Natural killer cell treated with Interleukin-12 subunit alpha and Interleukin-12 subunit beta and Interleukin-15 and Interleukin-18, amount 100 ng/mL, for 72 hours (primary cell): ENCODE measurements around the gene SWSAP1. TPM values are rescaled to one million over a fixed set of nuclear protein-coding genes. Genes with fewer than 3 reads are reported as not detected.

Experiments used
- ATAC-seq, 2 donors: fragments of 150-1000 bp; cut with Tn5 transposase in 1 of 2; sonication (Bioruptor Pico), chemical (Tn5 transposase) in 1 of 2; 2 replicates each; pipeline ENCODE4 v1.10.0; 2021
- DNase-seq: peaks from one replicate; pipeline ENCODE4 v3.0.0; 2022; ENCODE audit warnings: low spot score
- H3K27ac Mint-ChIP-seq, 2 donors: 1 replicate in 1 of 2; 2 replicates in 1 of 2; pipeline ENCODE4 v1.8.0; 2022; ENCODE audit warnings: mixed read lengths in 2 of 2, mild to moderate bottlenecking in 1 of 2, moderate library complexity in 1 of 2
- H3K27me3 Mint-ChIP-seq, 2 donors: 1 replicate in 1 of 2; 2 replicates in 1 of 2; pipeline ENCODE4 v1.8.0; 2022; ENCODE audit warnings: mixed read lengths in 2 of 2
- H3K36me3 Mint-ChIP-seq: one replicate; pipeline ENCODE4 v1.8.0; 2022; ENCODE audit warnings: mixed read lengths
- H3K4me1 Mint-ChIP-seq, 2 donors: 1 replicate in 1 of 2; 2 replicates in 1 of 2; pipeline ENCODE4 v1.8.0; 2022; ENCODE audit warnings: low read depth in 2 of 2, mixed read lengths in 2 of 2, mild to moderate bottlenecking in 1 of 2
- H3K4me3 Mint-ChIP-seq: one replicate; pipeline ENCODE4 v1.8.0; 2022; ENCODE audit warnings: mixed read lengths
- H3K9me3 Mint-ChIP-seq: 2 replicates; pipeline ENCODE4 v1.8.0; 2022; ENCODE audit warnings: mixed read lengths
- total RNA-seq, 2 donors: library from RNA; stranded (reverse); gene quantifications; one replicate each; pipeline ENCODE4 v1.2.3, GENCODE V29; 2022

The SWSAP1 gene
- total RNA-seq, 2 donors from 2014 or later, result 1.6 to 3.0 TPM

- no peak overlapping the region for H3K4me3 Mint-ChIP-seq
- H3K27ac Mint-ChIP-seq, result no peak overlapping the region
- ATAC-seq (no peak), DNase-seq (no peak)
- H3K4me1 Mint-ChIP-seq, result no peaks in the 10 kb centered on the region
- no peaks in the 10 kb centered on the region for H3K36me3 Mint-ChIP-seq
- no peaks in the 10 kb centered on the region for H3K27me3 Mint-ChIP-seq
- no peaks in the 10 kb centered on the region for H3K9me3 Mint-ChIP-seq
Observed at GRCh38 chr19:11361771-11362731, 12.4 kb upstream of the SWSAP1 start.

- DNase-seq (no peak), ATAC-seq (no peak)
- H3K9me3 Mint-ChIP-seq, result no peaks in the 10 kb centered on the region
- H3K4me3 Mint-ChIP-seq, result no peak overlapping the region
- no peak overlapping the region for H3K27ac Mint-ChIP-seq
- no peaks in the 10 kb centered on the region for H3K4me1 Mint-ChIP-seq
- no peaks in the 10 kb centered on the region for H3K36me3 Mint-ChIP-seq
- H3K27me3 Mint-ChIP-seq, result no peaks in the 10 kb centered on the region
Observed at GRCh38 chr19:11363881-11364280, 10.6 kb upstream of the SWSAP1 start.

DNA sequence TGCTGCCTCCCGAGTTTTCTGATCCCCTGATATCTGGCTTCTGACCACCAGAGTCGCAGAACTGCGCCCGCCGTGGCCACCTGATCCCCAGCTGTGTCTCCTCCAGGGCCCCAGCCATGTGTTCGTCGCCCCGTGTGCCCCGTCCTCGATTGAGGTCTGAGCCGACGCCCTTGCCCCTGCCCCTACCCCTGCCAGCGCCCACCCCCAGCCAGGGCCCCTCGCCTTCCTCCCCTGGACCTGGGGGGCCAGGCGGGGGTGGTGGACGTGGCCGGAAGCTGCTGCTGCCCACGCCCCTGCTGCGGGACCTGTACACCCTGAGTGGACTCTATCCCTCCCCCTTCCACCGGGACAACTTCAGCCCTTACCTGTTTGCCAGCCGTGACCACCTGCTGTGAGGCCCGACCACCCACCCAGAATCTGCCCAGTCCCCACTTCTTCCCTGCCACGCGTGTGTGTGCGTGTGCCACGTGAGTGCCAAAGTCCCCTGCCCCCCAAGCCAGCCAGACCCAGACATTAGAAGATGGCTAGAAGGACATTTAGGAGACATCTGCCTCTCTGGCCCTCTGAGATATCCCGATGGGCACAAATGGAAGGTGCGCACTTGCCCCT is 10.1 kb upstream of the SWSAP1 start:
- ATAC-seq, result peak in 1 of 2 donors; percentile 26
- H3K4me1 Mint-ChIP-seq, result peaks cover 0 to 3% of the 10 kb centered on the region in 2 donors
- no peak overlapping the region for H3K27ac Mint-ChIP-seq
- H3K4me3 Mint-ChIP-seq, result no peak overlapping the region
- H3K27me3 Mint-ChIP-seq, result no peaks in the 10 kb centered on the region
- no peak for DNase-seq
- H3K36me3 Mint-ChIP-seq, result no peaks in the 10 kb centered on the region
- no peaks in the 10 kb centered on the region for H3K9me3 Mint-ChIP-seq

GRCh38 chr19:11364935-11365334 is 9.5 kb upstream of the SWSAP1 start:
- Mint-ChIP-seq H3K27ac (no peak overlapping the region), H3K9me3 (no peaks in the 10 kb centered on the region), H3K27me3 (no peaks in the 10 kb centered on the region), H3K36me3 (no peaks in the 10 kb centered on the region), H3K4me1 (peaks cover 0 to 3% of the 10 kb centered on the region in 2 donors), H3K4me3 (no peak overlapping the region)
- DNase-seq (peak; percentile 22), ATAC-seq (no peak)

DNA sequence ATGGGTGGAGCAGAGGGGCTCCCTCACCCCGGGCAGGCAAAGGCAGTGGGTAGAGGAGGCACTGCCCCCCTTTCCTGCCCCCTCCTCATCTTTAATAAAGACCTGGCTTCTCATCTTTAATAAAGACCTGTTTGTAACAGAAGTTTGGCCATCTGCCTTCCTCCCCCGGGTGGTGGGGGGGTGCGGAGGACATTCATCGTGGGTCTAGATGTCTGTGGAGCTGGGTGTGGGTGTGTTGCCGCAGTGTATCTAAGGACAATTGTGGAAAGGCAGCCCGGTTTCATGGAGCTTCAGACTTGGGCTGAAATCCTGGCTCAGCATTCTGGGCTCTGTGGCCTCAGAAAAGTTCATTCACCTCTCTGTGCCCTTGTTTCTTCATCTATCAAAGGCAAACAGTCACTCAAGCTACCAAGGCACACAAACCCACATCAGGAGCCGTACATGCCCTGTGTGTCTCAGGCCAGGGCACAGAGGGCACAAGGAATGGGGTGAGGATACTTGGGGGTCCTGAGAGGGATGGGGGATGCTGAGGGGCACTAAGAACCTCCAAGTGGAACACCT is 8.8 kb upstream of the SWSAP1 start:
- Mint-ChIP-seq H3K27me3 (no peaks in the 10 kb centered on the region), H3K36me3 (no peaks in the 10 kb centered on the region), H3K4me1 (peaks cover 0 to 3% of the 10 kb centered on the region in 2 donors), H3K27ac (no peak overlapping the region), H3K9me3 (no peaks in the 10 kb centered on the region), H3K4me3 (no peak overlapping the region)
- no peak for ATAC-seq
- DNase-seq, result peak; percentile 25

GRCh38 chr19:11367528-11367927 is 6.9 kb upstream of the SWSAP1 start:
- no peaks in the 10 kb centered on the region for H3K36me3 Mint-ChIP-seq
- no peak overlapping the region for H3K27ac Mint-ChIP-seq
- H3K4me3 Mint-ChIP-seq, result no peak overlapping the region
- DNase-seq, result no peak
- no peak for ATAC-seq
- H3K9me3 Mint-ChIP-seq, result no peaks in the 10 kb centered on the region
- no peaks in the 10 kb centered on the region for H3K27me3 Mint-ChIP-seq
- H3K4me1 Mint-ChIP-seq, result peaks cover 0 to 3% of the 10 kb centered on the region in 2 donors

- Mint-ChIP-seq H3K9me3 (no peaks in the 10 kb centered on the region), H3K4me3 (no peak overlapping the region), H3K27me3 (no peaks in the 10 kb centered on the region), H3K36me3 (no peaks in the 10 kb centered on the region), H3K27ac (no peak overlapping the region), H3K4me1 (peaks cover 0 to 13% of the 10 kb centered on the region in 2 donors)
- no peak for DNase-seq
- no peak for ATAC-seq
Observed at GRCh38 chr19:11370744-11371143, 3.7 kb upstream of the SWSAP1 start.

DNA sequence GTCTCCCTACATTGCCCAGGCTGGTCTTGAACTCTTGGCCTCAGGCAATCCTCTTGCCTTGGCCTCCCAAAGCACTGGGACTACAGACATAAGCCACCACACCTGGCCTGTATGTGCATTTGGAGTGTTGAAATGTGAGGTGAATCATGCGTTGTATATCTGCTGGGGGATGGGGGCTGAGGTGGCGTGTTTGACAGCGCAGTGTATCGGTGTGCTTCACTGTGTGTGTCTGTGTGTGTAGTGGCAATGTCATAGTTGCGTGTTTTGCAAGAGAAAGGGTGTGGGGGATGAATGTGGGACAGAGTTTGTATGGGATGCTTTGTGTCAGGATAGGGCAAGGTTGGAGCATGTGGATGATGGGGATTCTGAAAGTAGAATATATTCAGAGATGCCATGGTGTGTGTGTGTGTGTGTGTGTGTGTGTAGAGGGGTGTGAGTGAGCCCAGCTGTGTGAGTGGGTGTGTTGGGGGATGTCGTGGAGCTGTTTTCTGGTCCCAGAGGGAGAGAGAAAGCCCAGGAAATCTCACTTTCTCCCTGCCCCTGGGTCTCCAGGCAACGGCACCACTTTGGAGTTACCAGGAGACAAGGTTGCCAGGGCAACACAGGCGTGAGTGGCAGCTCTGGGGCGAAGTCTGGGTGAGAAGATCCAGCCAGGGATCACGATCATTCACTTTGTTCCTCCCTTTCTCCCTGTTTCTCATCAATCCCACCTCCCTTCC is 1.1 kb upstream of the SWSAP1 start:
- H3K27me3 Mint-ChIP-seq, result no peaks in the 10 kb centered on the region
- peaks cover 5% of the 10 kb centered on the region for H3K36me3 Mint-ChIP-seq
- DNase-seq (no peak), ATAC-seq (no peak)
- no peaks in the 10 kb centered on the region for H3K9me3 Mint-ChIP-seq
- H3K27ac Mint-ChIP-seq, result peak overlapping the region; percentile 6 to 17
- H3K4me1 Mint-ChIP-seq, result peaks cover 9 to 20% of the 10 kb centered on the region in 2 donors
- H3K4me3 Mint-ChIP-seq, result no peak overlapping the region

GRCh38 chr19:11373885-11374432 is 507 bp upstream of the SWSAP1 start:
- peaks cover 9 to 20% of the 10 kb centered on the region in 2 donors for H3K4me1 Mint-ChIP-seq
- H3K36me3 Mint-ChIP-seq, result peaks cover 5% of the 10 kb centered on the region
- H3K9me3 Mint-ChIP-seq, result no peaks in the 10 kb centered on the region
- H3K27me3 Mint-ChIP-seq, result no peaks in the 10 kb centered on the region
- DNase-seq (no peak), ATAC-seq (no peak)
- H3K4me3 Mint-ChIP-seq, result no peak overlapping the region
- no peak overlapping the region for H3K27ac Mint-ChIP-seq

DNA sequence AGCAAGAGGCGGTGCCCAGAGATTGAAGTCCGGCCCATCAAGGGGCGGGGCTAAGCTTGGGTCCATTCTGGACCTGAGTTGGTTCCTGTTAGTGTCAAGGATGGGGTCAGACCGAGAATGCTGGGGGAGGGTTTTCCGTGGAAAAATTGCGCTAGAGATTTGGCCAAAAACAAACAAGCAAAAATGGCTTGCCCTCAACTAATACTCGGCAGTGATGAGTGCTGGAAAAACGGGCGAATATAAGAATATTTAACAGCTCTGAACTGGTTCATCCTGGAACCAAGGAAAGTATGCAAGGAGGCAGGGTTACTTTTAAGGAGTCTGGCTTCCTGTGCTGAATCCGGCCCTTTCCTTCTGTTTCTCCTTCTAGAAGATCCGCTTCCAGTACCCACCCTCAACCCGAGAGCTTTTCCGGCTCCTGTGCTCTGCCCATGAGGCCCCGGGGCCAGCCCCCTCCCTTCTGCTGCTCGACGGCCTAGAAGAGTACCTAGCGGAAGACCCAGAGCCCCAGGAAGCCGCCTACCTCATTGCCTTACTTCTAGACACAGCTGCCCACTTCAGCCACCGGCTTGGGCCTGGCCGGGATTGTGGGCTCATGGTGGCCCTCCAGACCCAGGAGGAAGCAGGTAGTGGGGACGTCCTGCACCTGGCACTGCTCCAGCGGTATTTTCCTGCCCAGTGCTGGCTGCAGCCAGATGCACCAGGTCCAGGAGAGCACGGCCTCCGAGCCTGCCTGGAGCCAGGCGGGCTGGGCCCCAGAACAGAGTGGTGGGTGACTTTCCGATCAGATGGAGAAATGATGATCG is 880 bp downstream of the SWSAP1 start:
- DNase-seq, result peak; percentile 69

DNA sequence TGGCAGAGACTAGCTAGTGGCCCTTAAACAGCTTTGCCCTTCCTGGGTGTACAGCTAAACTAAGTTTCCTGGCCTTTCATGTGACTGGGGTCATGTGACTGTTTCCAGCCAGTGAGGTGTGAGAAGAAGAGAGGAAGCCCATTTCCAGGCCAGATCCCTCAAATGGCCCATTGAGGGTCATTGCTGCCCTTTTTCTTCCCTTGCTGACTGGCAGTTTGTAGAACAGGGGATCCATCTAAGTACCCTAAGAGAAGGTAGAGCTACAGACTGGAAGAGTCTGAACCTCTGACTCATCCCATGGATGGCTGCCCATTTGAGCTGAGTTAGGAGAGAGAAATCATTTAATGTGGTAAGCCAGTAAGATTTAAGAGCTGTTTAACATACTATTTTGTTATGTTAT is 2.8 kb downstream of the SWSAP1 start:
- ATAC-seq, result no peak
- Mint-ChIP-seq H3K27ac (peak overlapping the region; percentile 34 to 53), H3K9me3 (no peaks in the 10 kb centered on the region), H3K36me3 (peaks cover 5% of the 10 kb centered on the region), H3K27me3 (no peaks in the 10 kb centered on the region), H3K4me3 (peak overlapping the region; percentile 49), H3K4me1 (peaks cover 27 to 33% of the 10 kb centered on the region in 2 donors)
- no peak for DNase-seq

More for the DNA sequence above, 880 bp downstream of the SWSAP1 start:
- Mint-ChIP-seq H3K27ac (no peak overlapping the region), H3K27me3 (no peaks in the 10 kb centered on the region), H3K9me3 (no peaks in the 10 kb centered on the region), H3K4me1 (peaks cover 16 to 22% of the 10 kb centered on the region in 2 donors), H3K4me3 (no peak overlapping the region), H3K36me3 (peaks cover 5% of the 10 kb centered on the region)
- peak in 1 of 2 donors; percentile 55 for ATAC-seq

DNA sequence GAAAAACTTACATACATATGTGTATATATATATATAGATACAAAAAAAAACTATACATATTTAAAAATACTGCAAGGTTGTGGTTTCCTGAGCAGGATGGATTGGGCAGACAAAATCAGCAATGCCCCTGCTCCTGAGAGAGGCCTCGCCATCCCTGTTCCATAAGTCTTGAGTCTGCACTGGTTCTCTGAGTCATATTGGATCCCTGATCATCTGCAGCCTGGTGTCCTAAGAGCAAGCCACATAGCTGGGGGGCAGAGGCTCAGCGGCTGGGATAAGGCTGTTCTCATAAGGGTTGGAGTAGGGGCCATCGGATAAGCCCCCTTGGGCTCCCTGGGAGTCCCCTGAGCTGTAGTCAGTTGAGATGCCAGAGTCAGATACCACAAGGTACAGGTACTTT is 3.3 kb downstream of the SWSAP1 start:
- Mint-ChIP-seq H3K9me3 (no peaks in the 10 kb centered on the region), H3K36me3 (peaks cover 5% of the 10 kb centered on the region), H3K4me3 (no peak overlapping the region), H3K4me1 (peaks cover 28 to 35% of the 10 kb centered on the region in 2 donors), H3K27ac (peak overlapping the region in 1 of 2 donors; percentile 53), H3K27me3 (no peaks in the 10 kb centered on the region)
- ATAC-seq (no peak), DNase-seq (no peak)
